Activated CD8-positive, alpha-beta memory T cell treated with anti-CD3 and anti-CD28 coated beads for 24 hours (primary cell): ENCODE measurements around the gene CREG1.

Source experiments
- DNase-seq: peaks from one replicate; pipeline ENCODE4 v3.0.0-alpha.2; 2020

CREG1 gene

GRCh38 chr1:167502719-167503462 is 50.7 kb downstream of the CREG1 start:
- DNase-seq, result peak; percentile 54

GRCh38 chr1:167502192-167502551 is 51.4 kb downstream of the CREG1 start:
- DNase-seq, result no peak

- DNase-seq, result peak; percentile 60
Observed at GRCh38 chr1:167501515-167502191, 51.9 kb downstream of the CREG1 start.

- no peak for DNase-seq
Observed at GRCh38 chr1:167500283-167500860, 53.2 kb downstream of the CREG1 start.

- peak; percentile 60 for DNase-seq
Observed at GRCh38 chr1:167499664-167500101, 53.9 kb downstream of the CREG1 start.

- DNase-seq, result peak; percentile 67
Observed at GRCh38 chr1:167499106-167499505, 54.5 kb downstream of the CREG1 start.

GRCh38 chr1:167496797-167497619 is 56.6 kb downstream of the CREG1 start:
- DNase-seq, result peak; percentile 38

- DNase-seq, result no peak
Observed at GRCh38 chr1:167493372-167493771, 60.2 kb downstream of the CREG1 start.

GRCh38 chr1:167492481-167492910 is 61.1 kb downstream of the CREG1 start:
- peak; percentile 82 for DNase-seq

GRCh38 chr1:167491586-167492461 is 61.7 kb downstream of the CREG1 start:
- no peak for DNase-seq
